Thyroid gland (tissue), 4 donors: ENCODE results near the gene MOCOS.

Experiments used
- POLR2A ChIP-seq, 2 donors: fragments of 450-650 bp; IDR thresholded peaks; one replicate each; pipeline ENCODE4 v1.6.1; 2017; ENCODE audit warnings: antibody characterized with exemption in 2 of 2, mild to moderate bottlenecking in 2 of 2, moderate library complexity in 1 of 2
- TF ChIP-seq, protein P1 (sequence below), 6 experiments: fragments of 200-600 bp in 3 of 6; fragments of 450-650 bp in 3 of 6; sonication (generic) in 3 of 6; IDR thresholded peaks; one replicate each; pipeline ENCODE4 v1.5.1; 2016 to 2019; ENCODE audit warnings: antibody characterized with exemption in 6 of 6, mild to moderate bottlenecking in 2 of 6, inconsistent platforms in 1 of 6, moderate library complexity in 1 of 6

DNA sequence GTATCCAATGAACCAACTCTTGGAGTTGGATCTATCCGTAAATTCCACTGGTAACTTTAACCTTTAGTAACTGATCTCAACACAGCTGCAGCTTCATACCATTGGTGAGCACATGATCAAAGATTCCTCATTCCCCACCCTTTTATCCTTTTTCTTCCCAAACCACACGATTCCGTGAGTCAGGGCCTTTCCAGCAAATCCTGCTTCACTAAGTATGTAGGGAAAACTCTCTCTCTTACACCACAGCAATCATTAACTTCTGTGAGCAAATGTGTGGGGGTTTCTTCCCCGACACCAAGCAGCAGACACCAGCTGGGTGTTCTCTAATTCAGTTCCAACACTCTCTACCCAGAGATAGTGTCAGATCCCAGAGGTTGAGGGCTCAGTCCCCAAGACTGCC, 34.1 kb upstream of the MOCOS start:
- TF ChIP-seq, protein P1, sequence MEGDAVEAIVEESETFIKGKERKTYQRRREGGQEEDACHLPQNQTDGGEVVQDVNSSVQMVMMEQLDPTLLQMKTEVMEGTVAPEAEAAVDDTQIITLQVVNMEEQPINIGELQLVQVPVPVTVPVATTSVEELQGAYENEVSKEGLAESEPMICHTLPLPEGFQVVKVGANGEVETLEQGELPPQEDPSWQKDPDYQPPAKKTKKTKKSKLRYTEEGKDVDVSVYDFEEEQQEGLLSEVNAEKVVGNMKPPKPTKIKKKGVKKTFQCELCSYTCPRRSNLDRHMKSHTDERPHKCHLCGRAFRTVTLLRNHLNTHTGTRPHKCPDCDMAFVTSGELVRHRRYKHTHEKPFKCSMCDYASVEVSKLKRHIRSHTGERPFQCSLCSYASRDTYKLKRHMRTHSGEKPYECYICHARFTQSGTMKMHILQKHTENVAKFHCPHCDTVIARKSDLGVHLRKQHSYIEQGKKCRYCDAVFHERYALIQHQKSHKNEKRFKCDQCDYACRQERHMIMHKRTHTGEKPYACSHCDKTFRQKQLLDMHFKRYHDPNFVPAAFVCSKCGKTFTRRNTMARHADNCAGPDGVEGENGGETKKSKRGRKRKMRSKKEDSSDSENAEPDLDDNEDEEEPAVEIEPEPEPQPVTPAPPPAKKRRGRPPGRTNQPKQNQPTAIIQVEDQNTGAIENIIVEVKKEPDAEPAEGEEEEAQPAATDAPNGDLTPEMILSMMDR (IDR thresholded peaks at IDR 0.05): no peak
- TF ChIP-seq POLR2A (IDR thresholded peaks at IDR 0.05): no peak
